Osteocyte (in vitro differentiated cells): Measurements from ENCODE around the gene FAM171A1. TPM values are rescaled to one million over a fixed set of nuclear protein-coding genes. Genes with fewer than 3 reads are reported as not detected.
"Not testable (repeated sequence)": the region's sequence is repeated elsewhere in the genome, so short reads cannot be mapped to it uniquely, and the experiment has no call there.

ENCODE experiments used
- DNase-seq: peaks from one replicate; pipeline ENCODE4 v3.0.0; 2021; ENCODE audit warnings: mixed read lengths; ENCODE audit not compliant: unreplicated experiment; ENCODE audit errors: extremely low spot score
- H3K27ac Mint-ChIP-seq: one replicate; pipeline ENCODE4 v1.8.0; 2021; ENCODE audit warnings: mild to moderate bottlenecking, mixed read lengths; ENCODE audit not compliant: unreplicated experiment
- H3K27me3 Mint-ChIP-seq: one replicate; pipeline ENCODE4 v1.8.0; 2021; ENCODE audit warnings: mixed read lengths; ENCODE audit not compliant: unreplicated experiment
- H3K36me3 Mint-ChIP-seq: one replicate; pipeline ENCODE4 v1.8.0; 2021; ENCODE audit warnings: mixed read lengths; ENCODE audit not compliant: unreplicated experiment
- H3K4me1 Mint-ChIP-seq: one replicate; pipeline ENCODE4 v1.8.0; 2021; ENCODE audit warnings: mixed read lengths; ENCODE audit not compliant: unreplicated experiment
- H3K4me3 Mint-ChIP-seq: one replicate; pipeline ENCODE4 v1.8.0; 2021; ENCODE audit warnings: mild to moderate bottlenecking, moderate library complexity, mixed read lengths; ENCODE audit not compliant: unreplicated experiment
- H3K9me3 Mint-ChIP-seq: one replicate; pipeline ENCODE4 v1.8.0; 2021; ENCODE audit warnings: mixed read lengths; ENCODE audit not compliant: unreplicated experiment
- total RNA-seq: library from RNA; stranded (reverse); gene quantifications from 2 replicates; pipeline ENCODE4 v1.2.1, GENCODE V29; 2021
- TF ChIP-seq, protein P1 (sequence below): fragments of 200-600 bp; sonication (generic); IDR thresholded peaks from 2 replicates; pipeline ENCODE4 v1.5.0; 2021; ENCODE audit warnings: antibody characterized with exemption, mild to moderate bottlenecking, moderate library complexity

FAM171A1 gene
- total RNA-seq, 1 donor from 2014 or later, result 30.4 TPM

DNA sequence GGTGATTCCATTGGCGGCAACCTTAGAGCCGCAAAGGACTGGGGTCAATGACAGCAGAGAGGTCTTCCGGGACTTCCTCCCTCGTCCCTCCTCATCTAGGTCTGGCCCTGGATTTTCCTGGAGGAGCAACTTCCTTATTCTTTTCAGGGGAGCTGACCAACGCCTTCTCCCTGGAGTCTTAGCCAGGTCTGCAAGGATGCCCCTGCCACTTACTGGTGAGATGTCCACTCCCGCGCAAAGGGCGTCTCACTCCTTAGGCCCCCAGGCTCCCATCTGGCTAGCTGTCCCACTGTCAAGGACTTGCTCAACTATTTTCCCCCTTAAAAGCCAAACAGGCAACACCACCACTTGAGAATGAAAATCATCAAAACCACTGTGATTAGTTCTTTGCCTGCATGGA, 160.6 kb downstream of the FAM171A1 start:
- TF ChIP-seq, protein P1, sequence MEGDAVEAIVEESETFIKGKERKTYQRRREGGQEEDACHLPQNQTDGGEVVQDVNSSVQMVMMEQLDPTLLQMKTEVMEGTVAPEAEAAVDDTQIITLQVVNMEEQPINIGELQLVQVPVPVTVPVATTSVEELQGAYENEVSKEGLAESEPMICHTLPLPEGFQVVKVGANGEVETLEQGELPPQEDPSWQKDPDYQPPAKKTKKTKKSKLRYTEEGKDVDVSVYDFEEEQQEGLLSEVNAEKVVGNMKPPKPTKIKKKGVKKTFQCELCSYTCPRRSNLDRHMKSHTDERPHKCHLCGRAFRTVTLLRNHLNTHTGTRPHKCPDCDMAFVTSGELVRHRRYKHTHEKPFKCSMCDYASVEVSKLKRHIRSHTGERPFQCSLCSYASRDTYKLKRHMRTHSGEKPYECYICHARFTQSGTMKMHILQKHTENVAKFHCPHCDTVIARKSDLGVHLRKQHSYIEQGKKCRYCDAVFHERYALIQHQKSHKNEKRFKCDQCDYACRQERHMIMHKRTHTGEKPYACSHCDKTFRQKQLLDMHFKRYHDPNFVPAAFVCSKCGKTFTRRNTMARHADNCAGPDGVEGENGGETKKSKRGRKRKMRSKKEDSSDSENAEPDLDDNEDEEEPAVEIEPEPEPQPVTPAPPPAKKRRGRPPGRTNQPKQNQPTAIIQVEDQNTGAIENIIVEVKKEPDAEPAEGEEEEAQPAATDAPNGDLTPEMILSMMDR, result no peak
- peaks cover 4% of the 10 kb centered on the region for H3K4me1 Mint-ChIP-seq
- DNase-seq, result no peak
- no peaks in the 10 kb centered on the region for H3K9me3 Mint-ChIP-seq
- no peak overlapping the region for H3K4me3 Mint-ChIP-seq
- H3K36me3 Mint-ChIP-seq, result peaks cover 21% of the 10 kb centered on the region
- H3K27me3 Mint-ChIP-seq, result no peaks in the 10 kb centered on the region
- no peak overlapping the region for H3K27ac Mint-ChIP-seq

DNA sequence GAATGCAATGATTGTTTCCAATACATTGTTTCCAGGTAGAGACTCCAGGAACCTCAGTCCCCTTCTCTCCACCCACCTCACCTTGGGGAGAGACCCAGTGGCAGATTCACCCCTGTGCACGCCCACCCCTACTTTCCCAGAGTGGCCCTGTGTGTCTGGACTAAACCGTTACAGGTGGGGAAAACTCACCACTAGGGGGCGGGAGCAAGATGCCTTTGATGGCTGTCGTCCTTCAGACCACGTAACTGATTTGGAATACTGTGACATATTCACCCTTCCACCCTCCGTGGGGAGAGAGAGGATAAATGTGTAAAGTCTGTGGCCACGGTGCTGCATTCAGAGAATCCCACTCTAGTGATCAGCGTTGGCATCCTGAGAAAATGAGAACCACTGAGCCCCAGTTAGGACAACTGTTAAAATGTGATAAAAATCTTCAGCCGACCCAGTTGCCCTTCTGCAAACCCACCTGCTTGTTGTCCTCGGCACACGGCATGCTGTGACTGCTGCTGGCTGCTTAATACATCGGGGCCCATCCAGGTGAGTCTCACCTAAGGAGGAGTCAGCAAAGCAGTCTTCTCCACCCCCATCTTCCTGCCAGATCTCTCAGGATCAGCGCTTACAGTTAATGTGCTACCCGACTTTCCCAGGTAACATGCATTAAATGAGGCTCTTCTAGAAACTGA, 161.1 kb downstream of the FAM171A1 start:
- H3K27ac Mint-ChIP-seq, result no peak overlapping the region
- H3K36me3 Mint-ChIP-seq, result peaks cover 21% of the 10 kb centered on the region
- no peak overlapping the region for H3K4me3 Mint-ChIP-seq
- TF ChIP-seq, protein P1, result peak; percentile 85
- peak; percentile 90 for DNase-seq
- peaks cover 4% of the 10 kb centered on the region for H3K4me1 Mint-ChIP-seq
- H3K9me3 Mint-ChIP-seq, result no peaks in the 10 kb centered on the region
- no peaks in the 10 kb centered on the region for H3K27me3 Mint-ChIP-seq

DNA sequence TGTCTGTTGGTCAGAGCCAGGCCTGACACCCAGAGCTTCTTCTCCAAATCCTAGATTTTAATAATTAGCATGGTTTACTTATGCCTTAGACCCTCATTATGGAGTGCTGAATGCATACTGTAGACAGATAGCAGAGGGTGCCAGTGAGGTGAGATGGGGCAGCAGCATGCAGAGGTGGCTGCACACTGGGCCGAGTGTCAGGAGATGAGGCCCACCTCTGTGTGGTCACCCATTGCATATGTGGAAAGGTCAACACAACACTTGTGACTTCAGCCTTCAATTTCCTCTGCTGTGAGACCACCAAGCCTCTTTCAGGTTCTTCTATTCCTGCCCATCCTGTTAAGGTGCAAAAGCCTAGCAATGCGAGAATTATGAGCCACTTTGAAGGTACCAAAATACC, 162.9 kb downstream of the FAM171A1 start:
- TF ChIP-seq, protein P1, result no peak
- Mint-ChIP-seq H3K36me3 (peaks cover 14% of the 10 kb centered on the region), H3K9me3 (no peaks in the 10 kb centered on the region), H3K27me3 (no peaks in the 10 kb centered on the region), H3K27ac (no peak overlapping the region), H3K4me3 (no peak overlapping the region), H3K4me1 (peaks cover 4% of the 10 kb centered on the region)
- DNase-seq, result no peak

DNA sequence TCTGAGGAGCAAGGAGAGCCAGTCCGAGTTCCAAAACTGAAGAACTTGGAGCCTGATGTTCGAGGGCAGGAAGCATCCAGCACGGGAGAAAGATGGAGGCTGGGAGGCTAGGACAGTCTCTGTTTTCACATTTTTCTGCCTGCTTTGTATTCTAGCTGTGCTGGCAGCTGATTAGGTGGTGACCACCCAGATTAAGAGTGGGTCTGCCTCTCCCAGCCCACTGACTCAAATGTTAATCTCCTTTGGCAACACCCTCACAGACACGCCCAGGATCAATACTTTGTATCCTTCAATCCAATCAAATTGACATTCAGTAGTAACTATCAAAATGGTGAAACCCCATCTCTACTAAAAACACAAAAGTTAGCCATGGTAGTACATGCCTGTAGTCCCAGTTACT, 163.7 kb downstream of the FAM171A1 start:
- H3K9me3 Mint-ChIP-seq, H3K4me3 Mint-ChIP-seq, H3K27me3 Mint-ChIP-seq, H3K27ac Mint-ChIP-seq, H3K4me1 Mint-ChIP-seq, H3K36me3 Mint-ChIP-seq, DNase-seq: not testable (repeated sequence)

DNA sequence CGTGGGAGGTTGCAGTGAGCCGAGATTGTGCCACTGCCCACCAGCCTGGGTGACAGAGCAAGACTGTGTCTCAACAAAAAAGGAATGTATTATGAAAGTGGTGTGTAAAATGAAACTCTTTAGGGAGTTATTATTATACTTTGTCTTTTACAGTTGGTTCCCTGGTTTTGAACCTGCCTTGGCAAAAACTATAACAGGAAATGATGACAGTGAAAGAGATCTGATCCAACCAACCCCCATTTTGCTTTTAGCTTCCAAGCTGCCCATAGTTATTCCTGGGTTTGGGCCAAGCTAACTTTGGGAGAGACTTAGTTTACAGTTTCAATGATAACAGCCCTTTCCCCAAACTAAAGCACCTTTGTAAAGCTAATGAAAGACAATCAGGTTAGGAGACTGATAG, 168.4 kb downstream of the FAM171A1 start:
- DNase-seq, result no peak
- no peaks in the 10 kb centered on the region for H3K9me3 Mint-ChIP-seq
- peaks cover 38% of the 10 kb centered on the region for H3K4me1 Mint-ChIP-seq
- TF ChIP-seq, protein P1, result no peak
- H3K27ac Mint-ChIP-seq, result peak overlapping the region; percentile 63
- no peak overlapping the region for H3K4me3 Mint-ChIP-seq
- peaks cover 2% of the 10 kb centered on the region for H3K36me3 Mint-ChIP-seq
- H3K27me3 Mint-ChIP-seq, result no peaks in the 10 kb centered on the region

DNA sequence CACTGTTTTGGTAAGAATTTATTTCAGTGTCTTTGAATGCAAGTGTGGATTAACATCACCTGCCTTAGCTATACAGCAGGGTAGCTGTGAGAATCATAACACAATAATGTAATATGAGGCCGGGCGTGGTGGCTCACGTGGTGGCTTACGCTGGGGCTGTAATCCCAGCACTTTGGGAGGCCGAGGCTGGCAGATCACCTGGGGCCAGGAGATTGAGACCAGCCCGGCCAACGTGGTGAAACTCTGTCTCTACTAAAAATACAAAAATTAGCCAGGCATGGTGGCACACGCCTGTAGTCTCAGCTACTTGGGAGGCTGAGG, 168.8 kb downstream of the FAM171A1 start:
- not testable (repeated sequence) for DNase-seq, H3K27me3 Mint-ChIP-seq, H3K36me3 Mint-ChIP-seq, H3K4me3 Mint-ChIP-seq, H3K9me3 Mint-ChIP-seq
- Mint-ChIP-seq H3K4me1 (peaks cover 42% of the 10 kb centered on the region), H3K27ac (peak overlapping the region; percentile 63)
